Kidney epithelial cell (primary cell): Measurements from ENCODE around the gene MYO18B. TPM values are rescaled to one million over a fixed set of nuclear protein-coding genes. Genes with fewer than 3 reads are reported as not detected.

Source experiments
- DNase-seq: peaks from one replicate; pipeline ENCODE4 v3.0.0-alpha.2; 2010; ENCODE audit warnings: low read depth
- H3K27me3 ChIP-seq: 2 replicates; pipeline ENCODE4 v1.6.0; 2011; ENCODE audit warnings: low read length; ENCODE audit not compliant: control insufficient read depth, insufficient read depth
- H3K36me3 ChIP-seq: 2 replicates; pipeline ENCODE4 v1.5.1; 2011; ENCODE audit warnings: low read length; ENCODE audit not compliant: control insufficient read depth, insufficient read depth
- H3K4me3 ChIP-seq: 2 replicates; pipeline ENCODE4 v1.5.1; 2011; ENCODE audit warnings: low read depth, mild to moderate bottlenecking, control low read depth, low read length
- total RNA-seq: library from RNA; depleted of rRNA; stranded (reverse); fragments of >200 nt; gene quantifications from 2 replicates; pipeline ENCODE4 v1.2.3, GENCODE V29; 2015
- TF ChIP-seq, protein P1 (sequence below): IDR thresholded peaks from 2 replicates; pipeline ENCODE4 v1.5.1; 2011; ENCODE audit warnings: mild to moderate bottlenecking, moderate library complexity, low read length, control low read depth, inconsistent platforms; ENCODE audit not compliant: insufficient read depth, poor library complexity, severe bottlenecking

MYO18B gene
- total RNA-seq, 1 donor from 2014 or later = not detected

DNA sequence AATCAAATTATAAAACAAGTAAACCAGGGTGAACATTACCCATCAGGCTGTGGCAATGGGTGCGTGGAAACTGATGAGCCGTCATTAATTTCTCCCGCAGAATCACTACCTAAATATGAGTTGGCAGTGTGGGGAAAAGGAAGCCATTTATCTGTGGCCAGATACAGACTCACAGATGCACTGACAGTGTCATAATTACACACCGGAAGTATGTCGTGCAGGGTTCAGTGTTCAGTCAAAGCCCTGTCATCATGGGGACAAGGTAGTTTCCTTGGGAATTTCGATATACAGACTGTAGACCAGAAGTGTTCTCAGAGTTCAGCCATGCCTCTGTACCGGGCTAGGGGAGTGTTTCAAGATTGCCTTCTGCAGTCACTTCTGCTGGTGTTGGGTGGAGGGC lies 308.1 kb downstream of the MYO18B start:
- no peak overlapping the region for H3K4me3 ChIP-seq
- no peaks in the 10 kb centered on the region for H3K36me3 ChIP-seq
- no peak for DNase-seq
- TF ChIP-seq, protein P1, sequence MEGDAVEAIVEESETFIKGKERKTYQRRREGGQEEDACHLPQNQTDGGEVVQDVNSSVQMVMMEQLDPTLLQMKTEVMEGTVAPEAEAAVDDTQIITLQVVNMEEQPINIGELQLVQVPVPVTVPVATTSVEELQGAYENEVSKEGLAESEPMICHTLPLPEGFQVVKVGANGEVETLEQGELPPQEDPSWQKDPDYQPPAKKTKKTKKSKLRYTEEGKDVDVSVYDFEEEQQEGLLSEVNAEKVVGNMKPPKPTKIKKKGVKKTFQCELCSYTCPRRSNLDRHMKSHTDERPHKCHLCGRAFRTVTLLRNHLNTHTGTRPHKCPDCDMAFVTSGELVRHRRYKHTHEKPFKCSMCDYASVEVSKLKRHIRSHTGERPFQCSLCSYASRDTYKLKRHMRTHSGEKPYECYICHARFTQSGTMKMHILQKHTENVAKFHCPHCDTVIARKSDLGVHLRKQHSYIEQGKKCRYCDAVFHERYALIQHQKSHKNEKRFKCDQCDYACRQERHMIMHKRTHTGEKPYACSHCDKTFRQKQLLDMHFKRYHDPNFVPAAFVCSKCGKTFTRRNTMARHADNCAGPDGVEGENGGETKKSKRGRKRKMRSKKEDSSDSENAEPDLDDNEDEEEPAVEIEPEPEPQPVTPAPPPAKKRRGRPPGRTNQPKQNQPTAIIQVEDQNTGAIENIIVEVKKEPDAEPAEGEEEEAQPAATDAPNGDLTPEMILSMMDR = no peak
- no peaks in the 10 kb centered on the region for H3K27me3 ChIP-seq

DNA sequence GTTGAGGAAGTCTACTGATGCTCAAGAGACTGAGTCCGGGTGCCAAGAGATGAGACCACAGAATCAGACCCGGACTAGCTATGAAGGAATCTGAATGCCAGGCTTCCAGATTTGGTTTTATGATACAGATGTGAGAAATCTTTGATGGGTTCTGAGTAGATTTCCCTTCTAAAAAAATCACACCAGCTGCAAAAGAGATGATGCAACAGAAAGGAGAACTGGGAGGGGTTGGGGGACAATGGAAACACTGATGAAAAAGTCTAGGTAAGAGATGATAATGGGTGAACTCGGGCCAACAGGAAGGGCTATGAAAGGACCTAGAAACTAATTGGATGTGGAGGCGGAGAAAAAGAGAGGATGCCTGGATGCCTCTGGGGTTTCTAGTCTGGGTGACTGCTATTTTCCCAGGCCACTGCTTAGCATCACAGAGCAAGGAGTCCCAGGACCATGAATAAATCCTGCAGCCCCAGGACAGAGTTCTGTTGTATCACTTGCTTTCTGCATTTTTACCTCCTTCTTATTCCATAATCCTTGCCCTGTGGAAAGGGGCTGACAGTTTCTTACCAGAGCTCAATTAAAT lies 311.8 kb downstream of the MYO18B start:
- TF ChIP-seq, protein P1 = no peak
- no peaks in the 10 kb centered on the region for H3K36me3 ChIP-seq
- no peaks in the 10 kb centered on the region for H3K27me3 ChIP-seq
- no peak for DNase-seq
- H3K4me3 ChIP-seq = no peak overlapping the region

DNA sequence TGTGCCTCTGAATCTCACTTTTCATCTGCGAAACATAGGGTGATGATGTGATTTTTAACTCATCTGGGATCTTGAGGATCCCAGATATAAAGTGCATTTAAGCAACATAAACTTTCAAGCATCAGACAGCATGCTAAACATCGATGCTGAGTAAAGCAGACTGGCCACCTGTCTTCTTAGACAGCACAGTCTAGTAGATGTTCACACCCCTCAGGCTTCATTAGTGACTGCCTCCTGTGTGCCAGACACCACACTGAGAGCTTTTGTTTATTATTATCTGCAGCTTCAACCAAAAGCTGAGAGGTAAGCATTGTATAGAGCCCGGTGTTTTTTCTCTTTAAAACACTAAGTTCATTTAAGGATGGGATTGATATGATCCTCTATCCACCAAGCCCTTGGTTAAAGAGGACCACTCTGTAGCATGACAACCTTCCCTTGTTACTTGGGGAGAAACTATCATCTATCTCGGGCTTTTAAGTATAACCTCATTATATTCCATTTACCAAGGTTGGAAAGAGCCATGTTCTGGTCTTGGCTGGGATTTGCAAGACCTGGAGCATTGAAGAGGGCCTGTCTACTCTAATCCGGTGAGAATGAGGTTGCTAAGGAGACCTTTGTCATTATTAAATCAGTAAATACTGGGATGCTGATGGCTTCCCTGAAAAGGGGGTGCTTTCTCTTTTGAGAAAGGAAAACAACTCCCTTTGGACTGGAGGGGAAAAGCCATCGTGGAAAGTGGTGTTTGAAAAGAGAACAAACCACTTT lies 313.0 kb downstream of the MYO18B start:
- H3K27me3 ChIP-seq = no peaks in the 10 kb centered on the region
- H3K36me3 ChIP-seq = no peaks in the 10 kb centered on the region
- DNase-seq = no peak
- H3K4me3 ChIP-seq = no peak overlapping the region
- TF ChIP-seq, protein P1 = no peak

DNA sequence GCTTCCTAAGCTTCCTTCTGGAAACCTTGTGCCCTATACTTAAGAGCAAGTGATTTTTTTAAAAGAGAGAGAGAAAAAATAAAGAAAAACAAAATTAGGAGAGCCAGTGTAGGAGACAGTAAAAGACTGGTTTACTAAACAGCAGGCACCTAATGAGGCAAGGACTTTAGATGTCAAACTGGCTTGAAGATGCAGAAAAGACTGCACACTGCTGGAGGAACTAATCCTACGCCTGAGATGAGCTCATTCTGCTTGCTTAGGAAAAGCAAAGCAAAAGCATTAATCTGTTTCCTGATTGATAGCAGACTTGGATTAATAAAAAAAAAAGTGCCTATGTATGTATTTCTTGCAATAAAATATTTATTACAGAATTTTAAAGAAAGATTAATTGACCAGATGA lies 313.7 kb downstream of the MYO18B start:
- Histone ChIP-seq H3K36me3 (no peaks in the 10 kb centered on the region), H3K4me3 (no peak overlapping the region), H3K27me3 (no peaks in the 10 kb centered on the region)
- TF ChIP-seq, protein P1 = no peak
- DNase-seq = no peak

DNA sequence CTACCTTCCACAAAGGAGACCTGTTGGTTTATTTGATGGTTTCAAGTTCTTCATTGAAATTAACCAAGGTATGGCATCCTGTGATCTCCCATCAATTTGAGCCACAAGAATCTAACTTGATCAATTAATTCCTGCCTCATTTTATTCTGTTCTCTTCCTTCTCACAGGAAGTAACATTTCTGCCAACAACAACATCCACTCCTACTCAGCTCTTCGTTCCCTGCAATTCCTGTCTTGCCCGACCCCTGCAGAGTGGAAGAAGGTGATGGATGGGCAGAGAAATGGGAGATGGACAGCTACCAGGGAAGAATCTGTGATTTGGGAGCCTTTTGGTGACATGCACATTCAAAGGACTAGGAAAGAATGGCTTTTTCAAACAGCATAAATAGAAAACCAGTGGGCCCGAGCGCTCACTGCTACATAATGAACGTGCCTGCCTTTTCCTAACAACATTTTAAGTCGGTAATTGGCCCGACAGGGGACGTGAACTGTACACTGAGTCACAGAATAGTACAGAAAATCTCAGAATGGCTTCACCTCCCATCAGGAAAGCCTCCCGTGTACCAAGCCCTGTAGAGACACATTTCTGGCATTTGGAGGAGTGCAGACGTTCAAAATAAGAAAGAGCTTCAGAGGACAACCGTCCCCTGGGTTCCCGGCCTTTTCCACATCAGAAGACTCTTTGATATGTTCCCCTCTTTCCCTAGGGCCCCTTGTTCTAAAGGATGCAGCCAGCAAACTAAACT lies 314.6 kb downstream of the MYO18B start:
- DNase-seq = no peak
- TF ChIP-seq, protein P1 = no peak
- H3K27me3 ChIP-seq = no peaks in the 10 kb centered on the region
- no peaks in the 10 kb centered on the region for H3K36me3 ChIP-seq
- H3K4me3 ChIP-seq = no peak overlapping the region
